MG63 (cell line): ENCODE results near the gene MIER1. TPM values are rescaled to one million over a fixed set of nuclear protein-coding genes. Genes with fewer than 3 reads are reported as not detected.
"Not testable (repeated sequence)": the region's sequence is repeated elsewhere in the genome, so short reads cannot be mapped to it uniquely, and the experiment has no call there.

Experiments used
- DNase-seq: peaks from one replicate; pipeline ENCODE4 v3.0.0-alpha.2; 2020
- H3K27me3 ChIP-seq: fragments of 250-450 bp; sonication (Bioruptor Pico); 2 replicates; pipeline ENCODE4 v1.5.1; 2020; ENCODE audit warnings: mild to moderate bottlenecking, moderate library complexity
- H3K36me3 ChIP-seq: fragments of 250-450 bp; sonication (Bioruptor Pico); 2 replicates; pipeline ENCODE4 v1.5.1; 2020; ENCODE audit warnings: mild to moderate bottlenecking, moderate library complexity
- H3K4me3 ChIP-seq: fragments of 250-450 bp; sonication (Bioruptor Pico); 2 replicates; pipeline ENCODE4 v1.5.1; 2020; ENCODE audit warnings: mild to moderate bottlenecking, moderate library complexity
- H3K9me3 ChIP-seq: fragments of 250-450 bp; sonication (Bioruptor Pico); 2 replicates; pipeline ENCODE4 v1.5.1; 2020; ENCODE audit warnings: mild to moderate bottlenecking, moderate library complexity
- total RNA-seq: library from RNA; depleted of rRNA; stranded (reverse); fragments of >200 nt; shearing (Covaris generic); gene quantifications from 2 replicates; pipeline ENCODE4 v1.2.3, GENCODE V29; 2014; ENCODE audit warnings: low replicate concordance

The MIER1 gene
- total RNA-seq, 1 experiment from 2014 or later: 11.3 TPM

DNA sequence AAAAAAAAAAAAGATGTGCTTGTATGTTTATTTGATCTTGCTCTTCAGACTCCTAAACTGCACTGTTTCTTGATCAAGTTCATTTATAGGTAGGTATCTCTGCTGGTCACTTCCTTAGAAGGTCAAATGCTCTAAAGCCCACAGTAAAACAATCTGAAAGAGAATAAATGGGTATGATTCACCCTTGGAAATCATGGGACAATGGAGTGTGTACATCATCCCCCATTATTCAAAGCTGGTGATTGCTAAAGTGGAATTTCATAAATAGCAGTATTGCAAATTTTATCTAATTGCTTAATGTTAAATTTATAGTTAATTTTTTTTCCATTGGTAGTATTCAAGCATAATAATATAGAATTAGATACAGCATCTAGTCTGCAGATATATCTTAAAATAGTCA, 53.4 kb downstream of the MIER1 start:
- H3K4me3 ChIP-seq: no peak overlapping the region
- H3K36me3 ChIP-seq: peaks cover 62% of the 10 kb centered on the region
- H3K27me3 ChIP-seq: no peaks in the 10 kb centered on the region
- DNase-seq: no peak
- H3K9me3 ChIP-seq: no peaks in the 10 kb centered on the region

DNA sequence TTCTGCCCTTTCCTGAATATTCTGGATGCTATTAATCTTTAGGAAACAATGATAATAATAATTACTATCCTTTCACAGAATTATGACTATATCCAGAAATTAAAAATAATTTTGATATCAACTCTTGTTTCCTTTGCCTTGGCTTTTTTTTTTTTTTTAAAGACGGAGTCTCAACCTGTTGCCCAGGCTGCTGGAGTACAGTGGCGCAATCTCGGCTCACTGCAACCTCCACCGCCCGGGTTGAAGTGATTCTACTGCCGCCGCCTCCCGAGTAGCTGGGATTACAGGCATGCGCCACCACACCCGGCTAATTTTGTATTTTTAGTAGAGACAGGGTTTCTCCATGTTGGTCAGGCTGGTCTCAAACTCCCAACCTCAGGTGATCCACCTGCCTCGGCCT, 54.8 kb downstream of the MIER1 start:
- H3K36me3 ChIP-seq: peaks cover 75% of the 10 kb centered on the region
- not testable (repeated sequence) for DNase-seq

GRCh38 chr1:66980745-66981367, 56.1 kb downstream of the MIER1 start:
- H3K27me3 ChIP-seq: no peaks in the 10 kb centered on the region
- H3K4me3 ChIP-seq: no peak overlapping the region
- H3K36me3 ChIP-seq: peaks cover 75% of the 10 kb centered on the region
- no peak for DNase-seq
- H3K9me3 ChIP-seq: no peaks in the 10 kb centered on the region

More for the DNA sequence above, 54.8 kb downstream of the MIER1 start:
- not testable (repeated sequence) for H3K4me3 ChIP-seq, H3K27me3 ChIP-seq, H3K9me3 ChIP-seq

GRCh38 chr1:66981679-66982078, 56.9 kb downstream of the MIER1 start:
- Histone ChIP-seq H3K36me3 (peaks cover 77% of the 10 kb centered on the region), H3K4me3 (no peak overlapping the region), H3K9me3 (no peaks in the 10 kb centered on the region), H3K27me3 (no peaks in the 10 kb centered on the region)
- no peak for DNase-seq

GRCh38 chr1:66982561-66983260, 57.9 kb downstream of the MIER1 start:
- H3K36me3 ChIP-seq: peaks cover 76% of the 10 kb centered on the region
- no peak overlapping the region for H3K4me3 ChIP-seq
- H3K9me3 ChIP-seq: no peaks in the 10 kb centered on the region
- no peaks in the 10 kb centered on the region for H3K27me3 ChIP-seq
- no peak for DNase-seq

GRCh38 chr1:66984491-66984890, 59.7 kb downstream of the MIER1 start:
- DNase-seq: no peak
- Histone ChIP-seq H3K27me3 (no peaks in the 10 kb centered on the region), H3K9me3 (no peaks in the 10 kb centered on the region), H3K36me3 (peaks cover 75% of the 10 kb centered on the region), H3K4me3 (no peak overlapping the region)

DNA sequence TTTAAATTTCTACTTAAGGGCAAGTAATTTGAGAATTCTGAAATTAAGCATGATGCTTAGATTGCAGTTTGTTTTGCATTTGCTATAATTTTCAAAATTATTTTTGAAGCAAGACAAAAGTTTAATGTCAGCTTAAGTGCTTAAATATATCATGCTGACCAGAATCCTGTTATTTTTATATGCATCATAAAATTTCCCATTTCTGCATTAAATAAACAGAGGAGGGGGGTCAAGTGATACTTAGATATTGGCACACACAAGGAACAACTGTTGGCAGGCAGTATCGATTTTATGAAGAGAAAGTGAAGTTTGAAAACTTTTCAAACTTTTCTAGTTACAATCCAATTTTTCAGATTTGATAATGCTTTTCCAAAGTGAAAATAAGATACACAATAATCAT, 61.0 kb downstream of the MIER1 start:
- DNase-seq: no peak
- peaks cover 79% of the 10 kb centered on the region for H3K36me3 ChIP-seq
- no peak overlapping the region for H3K4me3 ChIP-seq
- H3K9me3 ChIP-seq: no peaks in the 10 kb centered on the region
- H3K27me3 ChIP-seq: no peaks in the 10 kb centered on the region

DNA sequence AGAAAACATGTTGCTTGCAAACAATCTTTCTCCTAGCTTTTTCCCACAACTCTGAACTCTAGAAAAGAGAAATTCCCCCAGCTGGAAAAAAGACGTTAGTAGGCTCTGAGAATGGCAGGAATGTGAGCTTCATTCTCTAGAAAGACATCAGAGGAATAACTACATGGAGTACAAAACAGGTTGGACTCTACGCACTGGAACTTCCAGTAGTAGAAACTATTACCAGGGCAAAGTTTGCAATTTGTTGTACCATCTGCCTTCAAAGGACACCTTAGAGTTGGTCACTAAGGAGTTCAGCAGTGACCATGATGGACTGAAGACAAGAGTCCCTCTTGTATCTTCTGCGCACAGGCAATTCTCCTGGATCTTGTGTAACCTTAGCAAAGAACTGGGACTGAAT, 68.3 kb downstream of the MIER1 start:
- H3K4me3 ChIP-seq: no peak overlapping the region
- H3K27me3 ChIP-seq: no peaks in the 10 kb centered on the region
- no peaks in the 10 kb centered on the region for H3K9me3 ChIP-seq
- peaks cover 20% of the 10 kb centered on the region for H3K36me3 ChIP-seq
- DNase-seq: no peak

GRCh38 chr1:66996018-66996682, 71.4 kb downstream of the MIER1 start:
- Histone ChIP-seq H3K36me3 (no peaks in the 10 kb centered on the region; the same call in none of the 2 replicates), H3K27me3 (no peaks in the 10 kb centered on the region), H3K9me3 (no peaks in the 10 kb centered on the region), H3K4me3 (no peak overlapping the region)
- peak; percentile 39 for DNase-seq

GRCh38 chr1:66998972-66999371, 74.2 kb downstream of the MIER1 start:
- DNase-seq: no peak

DNA sequence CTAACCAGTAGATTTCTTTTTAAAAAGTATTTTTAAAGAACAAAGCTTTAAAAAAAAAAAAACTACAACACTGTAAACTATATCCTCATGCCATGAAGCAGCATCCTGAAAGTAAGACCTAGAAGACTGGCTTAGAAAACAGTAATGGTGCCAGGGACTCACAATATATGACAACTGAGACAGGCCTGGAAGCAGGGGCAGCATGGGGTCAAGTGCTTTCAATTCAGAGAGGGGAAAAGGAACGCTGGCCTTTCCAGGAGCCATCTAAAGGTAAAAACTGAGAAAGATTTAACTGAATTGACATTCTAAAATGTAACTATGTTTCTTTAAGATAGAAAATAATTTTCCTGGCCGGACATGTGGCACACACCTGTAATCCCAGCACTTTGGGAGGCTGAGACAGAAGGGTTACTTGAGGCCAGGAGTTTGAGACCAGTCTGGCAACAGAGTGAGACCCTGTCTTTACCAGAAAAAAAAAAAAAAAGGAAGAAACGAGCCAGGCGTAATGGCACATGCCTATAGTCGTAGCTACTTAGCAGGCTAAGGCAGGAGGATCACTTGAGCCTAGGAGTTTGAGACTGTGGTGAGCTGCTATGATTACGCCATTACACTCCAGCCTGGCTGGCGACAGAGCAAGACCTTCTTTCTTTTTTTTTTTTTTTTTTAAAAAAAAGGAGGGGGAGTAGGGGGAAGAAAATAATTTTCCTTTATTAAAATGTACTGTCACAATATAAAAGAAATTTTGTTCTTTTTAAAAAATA, 75.0 kb downstream of the MIER1 start:
- H3K36me3 ChIP-seq: peaks cover 8% of the 10 kb centered on the region
- H3K27me3 ChIP-seq: no peaks in the 10 kb centered on the region
- H3K9me3 ChIP-seq: no peaks in the 10 kb centered on the region
- no peak for DNase-seq
- H3K4me3 ChIP-seq: no peak overlapping the region

More at GRCh38 chr1:66998972-66999371, 74.2 kb downstream of the MIER1 start:
- Histone ChIP-seq H3K36me3 (peaks cover 6% of the 10 kb centered on the region), H3K9me3 (no peaks in the 10 kb centered on the region), H3K4me3 (no peak overlapping the region), H3K27me3 (no peaks in the 10 kb centered on the region)

- Histone ChIP-seq H3K9me3 (no peaks in the 10 kb centered on the region), H3K36me3 (peaks cover 8% of the 10 kb centered on the region), H3K4me3 (no peak overlapping the region), H3K27me3 (no peaks in the 10 kb centered on the region)
- no peak for DNase-seq
Measured at GRCh38 chr1:67001682-67002425, 77.1 kb downstream of the MIER1 start.

DNA sequence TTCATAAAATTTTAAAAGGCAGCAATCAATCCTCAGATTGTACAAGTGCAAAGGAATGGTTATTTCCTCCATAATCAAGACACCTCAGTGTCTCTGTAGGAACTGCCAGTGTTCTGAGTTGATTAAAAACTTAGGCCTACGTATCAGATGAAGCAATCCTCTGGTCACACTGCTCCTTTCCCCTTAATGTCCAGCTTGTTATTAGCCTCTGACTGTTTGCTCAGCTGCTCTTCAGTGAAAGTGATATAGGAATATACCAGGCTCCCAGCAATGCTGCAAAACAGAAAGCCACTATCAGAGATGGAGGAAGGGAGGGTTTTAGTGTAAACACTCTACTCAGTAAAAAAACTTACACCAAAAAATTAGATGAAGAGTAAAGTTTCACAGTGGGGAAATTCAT, 79.4 kb downstream of the MIER1 start:
- Histone ChIP-seq H3K36me3 (peaks cover 10% of the 10 kb centered on the region), H3K4me3 (no peak overlapping the region)
- DNase-seq: no peak

GRCh38 chr1:67005068-67005467, 80.3 kb downstream of the MIER1 start:
- Histone ChIP-seq H3K36me3 (peaks cover 10% of the 10 kb centered on the region), H3K9me3 (no peaks in the 10 kb centered on the region), H3K4me3 (no peak overlapping the region), H3K27me3 (no peaks in the 10 kb centered on the region)
- DNase-seq: no peak

More for the DNA sequence above, 79.4 kb downstream of the MIER1 start:
- H3K27me3 ChIP-seq: no peaks in the 10 kb centered on the region
- no peaks in the 10 kb centered on the region for H3K9me3 ChIP-seq

DNA sequence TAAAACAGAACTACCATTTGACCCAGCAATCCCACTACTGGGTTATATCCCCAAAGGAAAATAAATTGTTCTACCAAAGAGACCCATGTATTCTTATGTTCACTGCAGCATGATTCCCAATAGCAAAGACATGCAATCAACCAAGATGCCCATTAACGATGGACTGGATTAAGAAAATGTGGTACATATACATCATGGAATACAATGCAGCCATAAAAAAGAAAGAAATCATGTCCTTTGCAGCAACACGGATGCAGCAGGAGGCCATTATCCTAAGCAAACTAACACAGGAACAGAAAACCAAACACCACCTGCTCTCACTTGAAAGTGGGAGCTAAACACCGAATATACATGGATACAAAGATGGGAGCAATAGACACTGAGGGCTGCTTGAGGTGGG, 85.0 kb downstream of the MIER1 start:
- no peak for DNase-seq
- Histone ChIP-seq H3K36me3 (peaks cover 6% of the 10 kb centered on the region), H3K4me3 (no peak overlapping the region)

DNA sequence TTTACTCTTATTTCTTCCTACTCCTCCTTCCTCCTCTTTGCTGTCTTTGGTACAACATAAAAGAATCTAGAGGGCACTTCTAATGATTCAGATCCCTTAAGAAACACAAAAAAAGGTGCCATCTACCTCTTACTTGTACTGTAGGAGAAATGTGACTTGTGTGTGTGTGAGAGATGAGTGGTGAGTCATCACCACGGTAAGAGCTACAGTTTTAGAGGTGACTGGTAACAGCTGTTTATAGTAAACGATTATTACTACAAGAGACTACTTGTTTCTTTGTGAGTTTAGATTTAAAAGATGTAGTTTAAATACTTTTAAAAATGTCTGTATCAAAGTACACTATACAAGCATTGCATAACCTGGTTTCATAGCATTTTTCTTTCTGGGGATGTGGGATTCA, 88.8 kb downstream of the MIER1 start:
- Histone ChIP-seq H3K4me3 (no peak overlapping the region), H3K27me3 (no peaks in the 10 kb centered on the region), H3K36me3 (peaks cover 12% of the 10 kb centered on the region), H3K9me3 (peaks cover 2% of the 10 kb centered on the region; the same call in 1 of the 2 replicates)
- no peak for DNase-seq

More for the DNA sequence above, 85.0 kb downstream of the MIER1 start:
- Histone ChIP-seq H3K27me3 (no peaks in the 10 kb centered on the region), H3K9me3 (peaks cover 2% of the 10 kb centered on the region; the same call in 1 of the 2 replicates)
